ENCODE measurements around the gene HOXA7. TPM values are rescaled to one million over a fixed set of nuclear protein-coding genes. Genes with fewer than 3 reads are reported as not detected.

Gene HOXA7
- total and polyA plus RNA-seq, 5 donors from 2014 or later: not detected

GRCh38 chr7:27191161-27191731 is 34.8 kb upstream of the HOXA7 start:
- peaks cover 0 to 9% (median 0%) of the 10 kb centered on the region in 7 donors for H3K9me3 Mint-ChIP-seq
- H3K36me3 Mint-ChIP-seq: no peaks in the 10 kb centered on the region
- DNase-seq (no peak), ATAC-seq (ENCODE audit: low read depth in 2 of 2) (no peak)
- H3K27ac Mint-ChIP-seq: no peak overlapping the region
- peaks cover 95% of the 10 kb centered on the region for H3K27me3 Mint-ChIP-seq
- no peak overlapping the region for H3K27ac ChIP-seq (ENCODE audit: insufficient read depth, low read length, poor library complexity, severe bottlenecking)
- no peaks in the 10 kb centered on the region for H3K36me3 ChIP-seq (ENCODE audit: control insufficient read depth, insufficient read depth, low read length)
- H3K4me3 ChIP-seq (ENCODE audit: low read depth, low read length): no peak overlapping the region
- peaks cover 41% of the 10 kb centered on the region for H3K4me1 ChIP-seq (ENCODE audit: control insufficient read depth, insufficient read depth, low read length, poor library complexity, severe bottlenecking)
- peak overlapping the region in 3 of 4 donors; percentile 6 to 80 (median 68) for H3K4me3 Mint-ChIP-seq
- peaks cover 12 to 62% (median 25%) of the 10 kb centered on the region in 4 donors for H3K4me1 Mint-ChIP-seq
- H3K9me3 ChIP-seq (ENCODE audit: control insufficient read depth in 2 of 2, low read length in 2 of 2): peaks cover 0 to 3% of the 10 kb centered on the region in 2 experiments
- peaks cover 73% of the 10 kb centered on the region for H3K27me3 ChIP-seq (ENCODE audit: control insufficient read depth, insufficient read depth, low read length)

- H3K27ac ChIP-seq (ENCODE audit: insufficient read depth, low read length, poor library complexity, severe bottlenecking): no peak overlapping the region
- peaks cover 95% of the 10 kb centered on the region for H3K27me3 Mint-ChIP-seq
- H3K36me3 ChIP-seq (ENCODE audit: control insufficient read depth, insufficient read depth, low read length): no peaks in the 10 kb centered on the region
- H3K4me1 Mint-ChIP-seq: peaks cover 15 to 73% (median 34%) of the 10 kb centered on the region in 4 donors
- DNase-seq (no peak), ATAC-seq (ENCODE audit: low read depth in 2 of 2) (no peak)
- peak overlapping the region; percentile 48 to 88 (median 78) for H3K27ac Mint-ChIP-seq
- peaks cover 3 to 7% of the 10 kb centered on the region in 2 experiments for H3K9me3 ChIP-seq (ENCODE audit: control insufficient read depth in 2 of 2, low read length in 2 of 2)
- H3K36me3 Mint-ChIP-seq: no peaks in the 10 kb centered on the region
- peak overlapping the region in 3 of 4 donors; percentile 11 to 69 (median 38) for H3K4me3 Mint-ChIP-seq
- H3K9me3 Mint-ChIP-seq: peaks cover 0 to 13% (median 0%) of the 10 kb centered on the region in 7 donors
- H3K27me3 ChIP-seq (ENCODE audit: control insufficient read depth, insufficient read depth, low read length): peaks cover 70% of the 10 kb centered on the region
- peaks cover 52% of the 10 kb centered on the region for H3K4me1 ChIP-seq (ENCODE audit: control insufficient read depth, insufficient read depth, low read length, poor library complexity, severe bottlenecking)
- H3K4me3 ChIP-seq (ENCODE audit: low read depth, low read length): no peak overlapping the region
Measured at GRCh38 chr7:27189997-27190748, 33.7 kb upstream of the HOXA7 start.

- Mint-ChIP-seq H3K27me3 (peaks cover 95% of the 10 kb centered on the region), H3K36me3 (no peaks in the 10 kb centered on the region), H3K9me3 (peaks cover 0 to 17% (median 0%) of the 10 kb centered on the region in 7 donors), H3K4me3 (peak overlapping the region in 1 of 4 donors; percentile 69), H3K27ac (peak overlapping the region in 2 of 3 donors; percentile 48 to 78), H3K4me1 (peaks cover 19 to 79% (median 41%) of the 10 kb centered on the region in 4 donors)
- peaks cover 68% of the 10 kb centered on the region for H3K27me3 ChIP-seq (ENCODE audit: control insufficient read depth, insufficient read depth, low read length)
- peaks cover 3 to 7% of the 10 kb centered on the region in 2 experiments for H3K9me3 ChIP-seq (ENCODE audit: control insufficient read depth in 2 of 2, low read length in 2 of 2)
- H3K27ac ChIP-seq (ENCODE audit: insufficient read depth, low read length, poor library complexity, severe bottlenecking): no peak overlapping the region
- no peak overlapping the region for H3K4me3 ChIP-seq (ENCODE audit: low read depth, low read length)
- ATAC-seq (ENCODE audit: low read depth in 2 of 2): no peak
- DNase-seq: no peak
- H3K4me1 ChIP-seq (ENCODE audit: control insufficient read depth, insufficient read depth, low read length, poor library complexity, severe bottlenecking): peaks cover 59% of the 10 kb centered on the region
- H3K36me3 ChIP-seq (ENCODE audit: control insufficient read depth, insufficient read depth, low read length): no peaks in the 10 kb centered on the region
Measured at GRCh38 chr7:27189295-27189996, 33.0 kb upstream of the HOXA7 start.

GRCh38 chr7:27188386-27189294 is 32.2 kb upstream of the HOXA7 start:
- Histone ChIP-seq H3K27ac (ENCODE audit: insufficient read depth, low read length, poor library complexity, severe bottlenecking) (no peak overlapping the region), H3K36me3 (ENCODE audit: control insufficient read depth, insufficient read depth, low read length) (no peaks in the 10 kb centered on the region), H3K4me3 (ENCODE audit: low read depth, low read length) (no peak overlapping the region), H3K4me1 (ENCODE audit: control insufficient read depth, insufficient read depth, low read length, poor library complexity, severe bottlenecking) (peaks cover 67% of the 10 kb centered on the region), H3K9me3 (ENCODE audit: control insufficient read depth in 2 of 2, low read length in 2 of 2) (peaks cover 3 to 7% of the 10 kb centered on the region in 2 experiments), H3K27me3 (ENCODE audit: control insufficient read depth, insufficient read depth, low read length) (peaks cover 63% of the 10 kb centered on the region)
- ATAC-seq (ENCODE audit: low read depth in 2 of 2) (peak; percentile 32 to 53), DNase-seq (peak in 1 of 3 donors; percentile 69)
- Mint-ChIP-seq H3K27me3 (peaks cover 95% of the 10 kb centered on the region), H3K9me3 (peaks cover 0 to 15% (median 0%) of the 10 kb centered on the region in 7 donors), H3K36me3 (no peaks in the 10 kb centered on the region), H3K27ac (peak overlapping the region in 2 of 3 donors; percentile 38 to 75), H3K4me1 (peaks cover 18 to 83% (median 44%) of the 10 kb centered on the region in 4 donors), H3K4me3 (peak overlapping the region; percentile 76 to 93 (median 82))

- H3K36me3 ChIP-seq (ENCODE audit: control insufficient read depth, insufficient read depth, low read length): no peaks in the 10 kb centered on the region
- Mint-ChIP-seq H3K36me3 (no peaks in the 10 kb centered on the region), H3K4me3 (peak overlapping the region; percentile 76 to 93 (median 88)), H3K9me3 (peaks cover 0 to 15% (median 0%) of the 10 kb centered on the region in 7 donors), H3K27ac (peak overlapping the region; percentile 38 to 75 (median 66)), H3K27me3 (peaks cover 95% of the 10 kb centered on the region), H3K4me1 (peaks cover 15 to 81% (median 44%) of the 10 kb centered on the region in 4 donors)
- peaks cover 60% of the 10 kb centered on the region for H3K27me3 ChIP-seq (ENCODE audit: control insufficient read depth, insufficient read depth, low read length)
- H3K9me3 ChIP-seq (ENCODE audit: control insufficient read depth in 2 of 2, low read length in 2 of 2): peaks cover 3 to 7% of the 10 kb centered on the region in 2 experiments
- ATAC-seq (ENCODE audit: low read depth in 2 of 2) (no peak), DNase-seq (no peak)
- no peak overlapping the region for H3K4me3 ChIP-seq (ENCODE audit: low read depth, low read length)
- H3K4me1 ChIP-seq (ENCODE audit: control insufficient read depth, insufficient read depth, low read length, poor library complexity, severe bottlenecking): peaks cover 63% of the 10 kb centered on the region
- H3K27ac ChIP-seq (ENCODE audit: insufficient read depth, low read length, poor library complexity, severe bottlenecking): no peak overlapping the region
Measured at GRCh38 chr7:27187475-27188385, 31.3 kb upstream of the HOXA7 start.

GRCh38 chr7:27186668-27187474 is 30.4 kb upstream of the HOXA7 start:
- H3K4me3 ChIP-seq (ENCODE audit: low read depth, low read length): no peak overlapping the region
- DNase-seq: no peak
- Mint-ChIP-seq H3K4me3 (peak overlapping the region; percentile 39 to 90 (median 82)), H3K9me3 (peaks cover 0 to 15% (median 0%) of the 10 kb centered on the region in 7 donors), H3K4me1 (peaks cover 15 to 74% (median 44%) of the 10 kb centered on the region in 4 donors), H3K27ac (peak overlapping the region in 1 of 3 donors; percentile 89), H3K36me3 (no peaks in the 10 kb centered on the region), H3K27me3 (peaks cover 97% of the 10 kb centered on the region)
- H3K9me3 ChIP-seq (ENCODE audit: control insufficient read depth in 2 of 2, low read length in 2 of 2): peaks cover 3 to 7% of the 10 kb centered on the region in 2 experiments
- peaks cover 54% of the 10 kb centered on the region for H3K4me1 ChIP-seq (ENCODE audit: control insufficient read depth, insufficient read depth, low read length, poor library complexity, severe bottlenecking)
- H3K27ac ChIP-seq (ENCODE audit: insufficient read depth, low read length, poor library complexity, severe bottlenecking): no peak overlapping the region
- no peak for ATAC-seq (ENCODE audit: low read depth in 2 of 2)
- H3K27me3 ChIP-seq (ENCODE audit: control insufficient read depth, insufficient read depth, low read length): peaks cover 64% of the 10 kb centered on the region
- H3K36me3 ChIP-seq (ENCODE audit: control insufficient read depth, insufficient read depth, low read length): no peaks in the 10 kb centered on the region

Data from CD4-positive, CD25-positive, alpha-beta regulatory T cell (primary cell).